HL-60 (cell line): ENCODE results near the gene TICAM1.
A peak's percentile ranks its signal among the peaks of the same experiment; 100 is the strongest.
"Not testable (repeated sequence)": the region's sequence is repeated elsewhere in the genome, so short reads cannot be mapped to it uniquely, and the experiment has no call there.

Experiments
- DNase-seq, 2 experiments: peaks; one replicate each; pipeline ENCODE4 v3.0.0-alpha.2; 2010 to 2020; ENCODE audit warnings: low read depth in 1 of 2, low spot score in 1 of 2
- H3K27ac ChIP-seq: fragments of 250-450 bp; sonication (Bioruptor Pico); replicated peaks from 2 replicates; pipeline ENCODE4 v1.5.1; 2020; ENCODE audit warnings: mild to moderate bottlenecking, moderate library complexity
- H3K27me3 ChIP-seq: fragments of 250-450 bp; sonication (Bioruptor Pico); 2 replicates; pipeline ENCODE4 v1.5.1; 2021; ENCODE audit warnings: mild to moderate bottlenecking, moderate library complexity; ENCODE audit not compliant: insufficient read depth, poor library complexity, severe bottlenecking
- H3K4me3 ChIP-seq: replicated peaks from 2 replicates; pipeline ENCODE4 v1.5.1; 2011; ENCODE audit warnings: mild to moderate bottlenecking, control low read depth, low read length; ENCODE audit not compliant: insufficient read depth
- GABPA ChIP-seq: IDR thresholded peaks from 2 replicates; pipeline ENCODE4 v1.6.1; 2012; ENCODE audit warnings: low read depth
- POLR2AphosphoS5 ChIP-seq: IDR thresholded peaks from 2 replicates; pipeline ENCODE4 v1.6.1; 2012; ENCODE audit warnings: low read depth
- SPI1 ChIP-seq: IDR thresholded peaks from 2 replicates; pipeline ENCODE4 v1.6.1; 2012; ENCODE audit warnings: low read depth, mild to moderate bottlenecking, borderline replicate concordance
- TF ChIP-seq, protein P1 (sequence below): IDR thresholded peaks from 2 replicates; pipeline ENCODE4 v1.6.1; 2012; ENCODE audit warnings: low read depth; ENCODE audit not compliant: insufficient replicate concordance
- TF ChIP-seq, protein P2 (sequence below): IDR thresholded peaks from one replicate; pipeline ENCODE4 v1.5.1; 2011; ENCODE audit warnings: low read length, control low read depth, inconsistent platforms; ENCODE audit not compliant: insufficient read depth

TICAM1 gene

DNA sequence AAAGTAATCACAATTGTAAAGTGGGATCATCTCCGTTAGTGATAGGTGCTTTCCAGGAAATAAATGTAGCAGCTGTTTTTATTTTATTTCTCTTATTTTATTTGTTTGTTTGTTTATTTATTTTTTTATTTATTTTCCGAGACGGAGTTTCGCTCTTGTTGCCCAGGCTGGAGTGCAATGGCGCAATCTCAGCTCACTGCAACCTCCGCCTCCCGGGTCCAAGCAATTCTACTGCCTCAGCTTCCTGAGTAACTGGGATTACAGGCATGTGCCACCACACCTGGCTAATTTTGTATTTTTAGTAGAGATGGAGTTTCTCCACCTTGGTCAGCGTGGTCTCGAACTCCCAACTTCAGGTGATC is 448 bp upstream of the TICAM1 start:
- DNase-seq, H3K27me3 ChIP-seq: not testable (repeated sequence)
- Histone ChIP-seq H3K4me3 (peak overlapping the region; percentile 82), H3K27ac (peak overlapping the region; percentile 63)

DNA sequence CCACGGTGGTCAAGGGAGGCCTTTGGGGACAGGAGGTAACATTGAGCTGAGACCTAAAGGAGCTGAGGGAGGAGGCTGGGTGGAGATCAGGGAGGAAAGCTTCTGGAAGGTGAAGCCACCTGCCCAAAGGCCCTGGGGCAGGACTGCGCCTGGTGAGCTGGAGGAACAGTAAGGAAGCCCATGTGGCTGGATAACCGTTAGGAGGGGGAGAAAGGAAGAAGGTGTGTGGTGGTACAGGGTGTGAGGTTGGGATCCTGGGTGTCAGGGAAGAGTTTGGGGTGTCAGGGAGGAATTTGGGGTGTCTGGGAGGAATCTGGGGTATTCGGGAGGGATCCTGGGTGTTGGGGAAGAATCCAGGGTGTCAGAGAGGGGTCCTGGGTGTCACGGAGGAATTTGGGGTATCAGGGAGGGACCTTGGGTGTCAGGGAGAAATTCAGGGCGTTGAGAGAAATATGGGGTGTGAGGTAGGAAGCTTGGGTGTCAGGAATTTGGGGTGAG is 695 bp downstream of the TICAM1 start:
- no peak overlapping the region for H3K27ac ChIP-seq
- H3K4me3 ChIP-seq = peak overlapping the region; percentile 82
- no peak for DNase-seq
- TF ChIP-seq, protein P1, sequence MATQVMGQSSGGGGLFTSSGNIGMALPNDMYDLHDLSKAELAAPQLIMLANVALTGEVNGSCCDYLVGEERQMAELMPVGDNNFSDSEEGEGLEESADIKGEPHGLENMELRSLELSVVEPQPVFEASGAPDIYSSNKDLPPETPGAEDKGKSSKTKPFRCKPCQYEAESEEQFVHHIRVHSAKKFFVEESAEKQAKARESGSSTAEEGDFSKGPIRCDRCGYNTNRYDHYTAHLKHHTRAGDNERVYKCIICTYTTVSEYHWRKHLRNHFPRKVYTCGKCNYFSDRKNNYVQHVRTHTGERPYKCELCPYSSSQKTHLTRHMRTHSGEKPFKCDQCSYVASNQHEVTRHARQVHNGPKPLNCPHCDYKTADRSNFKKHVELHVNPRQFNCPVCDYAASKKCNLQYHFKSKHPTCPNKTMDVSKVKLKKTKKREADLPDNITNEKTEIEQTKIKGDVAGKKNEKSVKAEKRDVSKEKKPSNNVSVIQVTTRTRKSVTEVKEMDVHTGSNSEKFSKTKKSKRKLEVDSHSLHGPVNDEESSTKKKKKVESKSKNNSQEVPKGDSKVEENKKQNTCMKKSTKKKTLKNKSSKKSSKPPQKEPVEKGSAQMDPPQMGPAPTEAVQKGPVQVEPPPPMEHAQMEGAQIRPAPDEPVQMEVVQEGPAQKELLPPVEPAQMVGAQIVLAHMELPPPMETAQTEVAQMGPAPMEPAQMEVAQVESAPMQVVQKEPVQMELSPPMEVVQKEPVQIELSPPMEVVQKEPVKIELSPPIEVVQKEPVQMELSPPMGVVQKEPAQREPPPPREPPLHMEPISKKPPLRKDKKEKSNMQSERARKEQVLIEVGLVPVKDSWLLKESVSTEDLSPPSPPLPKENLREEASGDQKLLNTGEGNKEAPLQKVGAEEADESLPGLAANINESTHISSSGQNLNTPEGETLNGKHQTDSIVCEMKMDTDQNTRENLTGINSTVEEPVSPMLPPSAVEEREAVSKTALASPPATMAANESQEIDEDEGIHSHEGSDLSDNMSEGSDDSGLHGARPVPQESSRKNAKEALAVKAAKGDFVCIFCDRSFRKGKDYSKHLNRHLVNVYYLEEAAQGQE = no peak
- TF ChIP-seq GABPA = no peak
- no peak for TF ChIP-seq SPI1
- TF ChIP-seq POLR2AphosphoS5 = no peak
- TF ChIP-seq, protein P2, sequence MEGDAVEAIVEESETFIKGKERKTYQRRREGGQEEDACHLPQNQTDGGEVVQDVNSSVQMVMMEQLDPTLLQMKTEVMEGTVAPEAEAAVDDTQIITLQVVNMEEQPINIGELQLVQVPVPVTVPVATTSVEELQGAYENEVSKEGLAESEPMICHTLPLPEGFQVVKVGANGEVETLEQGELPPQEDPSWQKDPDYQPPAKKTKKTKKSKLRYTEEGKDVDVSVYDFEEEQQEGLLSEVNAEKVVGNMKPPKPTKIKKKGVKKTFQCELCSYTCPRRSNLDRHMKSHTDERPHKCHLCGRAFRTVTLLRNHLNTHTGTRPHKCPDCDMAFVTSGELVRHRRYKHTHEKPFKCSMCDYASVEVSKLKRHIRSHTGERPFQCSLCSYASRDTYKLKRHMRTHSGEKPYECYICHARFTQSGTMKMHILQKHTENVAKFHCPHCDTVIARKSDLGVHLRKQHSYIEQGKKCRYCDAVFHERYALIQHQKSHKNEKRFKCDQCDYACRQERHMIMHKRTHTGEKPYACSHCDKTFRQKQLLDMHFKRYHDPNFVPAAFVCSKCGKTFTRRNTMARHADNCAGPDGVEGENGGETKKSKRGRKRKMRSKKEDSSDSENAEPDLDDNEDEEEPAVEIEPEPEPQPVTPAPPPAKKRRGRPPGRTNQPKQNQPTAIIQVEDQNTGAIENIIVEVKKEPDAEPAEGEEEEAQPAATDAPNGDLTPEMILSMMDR = no peak
- no peaks in the 10 kb centered on the region for H3K27me3 ChIP-seq

DNA sequence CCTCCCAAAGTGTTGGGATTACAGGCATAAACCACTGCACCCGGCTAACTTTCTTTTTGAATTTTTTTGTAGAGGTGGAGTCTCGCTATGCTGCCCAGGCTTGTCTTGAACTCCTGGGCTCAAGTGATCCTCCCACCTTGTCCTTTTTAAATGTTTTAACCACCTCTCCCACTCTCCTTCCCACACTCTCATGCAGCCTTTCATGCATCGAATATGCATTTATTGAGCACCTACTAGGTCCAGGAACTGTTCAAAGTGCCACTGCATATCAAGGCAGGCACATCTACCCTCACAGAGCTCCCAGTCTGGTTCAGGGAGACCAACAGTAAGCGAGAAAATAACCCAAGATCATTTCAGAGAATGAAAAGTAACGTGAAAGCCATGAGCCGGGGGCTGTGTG is 1.2 kb downstream of the TICAM1 start:
- no peak for DNase-seq
- Histone ChIP-seq H3K27me3 (no peaks in the 10 kb centered on the region), H3K27ac (no peak overlapping the region), H3K4me3 (no peak overlapping the region)
- TF ChIP-seq, protein P2 = no peak
- TF ChIP-seq, protein P1 = no peak
- TF ChIP-seq SPI1 (no peak), POLR2AphosphoS5 (no peak), GABPA (no peak)

DNA sequence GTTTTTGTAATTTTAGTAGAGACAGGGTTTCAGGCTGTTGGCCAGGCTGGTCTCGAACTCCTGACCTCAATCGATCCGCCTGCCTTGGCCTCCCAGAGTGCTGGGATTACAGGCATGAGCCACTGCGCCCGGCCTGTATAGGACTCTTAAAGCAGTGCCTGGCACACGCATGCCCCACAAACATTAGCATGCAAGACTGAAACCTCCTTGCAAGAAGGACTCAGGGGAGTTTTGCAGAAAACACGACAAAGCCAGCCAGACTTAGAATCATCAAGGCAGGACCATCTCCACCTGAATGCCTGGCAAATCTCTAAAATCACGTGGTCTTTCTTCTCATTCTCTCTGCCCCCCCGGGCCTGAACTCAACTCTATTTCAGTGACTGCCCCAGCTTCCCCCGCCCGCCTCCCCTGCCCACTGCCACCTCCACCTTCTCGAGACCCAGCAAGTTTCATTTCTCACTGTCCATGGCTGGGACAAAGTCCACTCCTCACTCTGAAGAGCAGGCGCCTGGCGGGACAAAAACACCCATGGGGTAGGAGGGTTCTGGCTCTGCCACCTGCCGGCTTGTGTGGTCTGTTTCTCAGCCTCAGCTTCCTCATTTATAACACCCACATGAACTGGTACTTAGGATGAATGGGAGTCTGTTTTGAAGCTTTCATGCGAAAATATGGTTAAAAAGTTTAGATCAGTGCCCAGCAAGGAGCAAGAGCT is 2.4 kb downstream of the TICAM1 start:
- no peak overlapping the region for H3K27ac ChIP-seq
- peak in 1 of 2 experiments; percentile 69 for DNase-seq
- no peak for TF ChIP-seq POLR2AphosphoS5
- no peak for TF ChIP-seq GABPA
- TF ChIP-seq, protein P2 = peak; percentile 13
- TF ChIP-seq SPI1 = peak; percentile 62; the same call in 1 of the 2 replicates
- TF ChIP-seq, protein P1 = no peak

More for the DNA sequence above, 2.4 kb downstream of the TICAM1 start:
- no peaks in the 10 kb centered on the region for H3K27me3 ChIP-seq
- H3K4me3 ChIP-seq = no peak overlapping the region; the same call in 1 of the 2 replicates
